NT2/D1 (cell line): ENCODE measurements around the gene ADGRB3.

Experiments
- SUZ12 ChIP-seq: IDR thresholded peaks from 2 replicates; pipeline ENCODE4 v1.6.1; 2011; ENCODE audit not compliant: insufficient read length, insufficient read depth; ENCODE audit errors: extremely low read depth
- YY1 ChIP-seq: IDR thresholded peaks from 2 replicates; pipeline ENCODE4 v1.6.1; 2011; ENCODE audit not compliant: insufficient read length, insufficient read depth
- ZNF274 ChIP-seq: IDR thresholded peaks from 2 replicates; pipeline ENCODE4 v1.6.1; 2011; ENCODE audit warnings: mild to moderate bottlenecking, low read depth, low read length

DNA sequence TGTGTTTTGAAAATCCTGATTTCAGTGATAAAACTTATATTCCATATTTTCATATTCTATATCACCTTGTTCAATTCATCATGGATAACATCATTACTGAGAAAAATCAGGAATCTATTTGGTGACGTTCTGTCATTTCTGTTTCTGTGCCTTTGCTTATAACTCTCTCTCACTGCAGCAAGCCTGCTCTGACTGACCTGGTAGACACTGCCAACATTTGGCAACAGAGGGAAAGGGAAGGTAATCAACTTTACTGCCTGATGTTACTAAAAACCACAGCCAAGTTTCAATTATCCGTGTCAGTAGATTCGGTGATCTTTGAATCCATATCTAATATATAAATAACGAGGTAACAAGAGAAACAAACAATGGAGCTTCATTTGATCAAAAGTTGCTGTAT is 659.8 kb downstream of the ADGRB3 start:
- no peak for TF ChIP-seq ZNF274
- TF ChIP-seq YY1: no peak
- TF ChIP-seq SUZ12: no peak
